Fibroblast of the aortic adventitia (primary cell): ENCODE data around the gene ADD3. TPM values are rescaled to one million over a fixed set of nuclear protein-coding genes. Genes with fewer than 3 reads are reported as not detected.
A peak's percentile ranks its signal among the peaks of the same experiment; 100 is the strongest.

Experiments
- DNase-seq: peaks from one replicate; pipeline ENCODE4 v3.0.0-alpha.2; 2010; ENCODE audit warnings: low read depth
- H3K4me3 ChIP-seq: 2 replicates; pipeline ENCODE4 v1.5.1; 2011; ENCODE audit warnings: low read depth, mild to moderate bottlenecking, control low read depth, low read length, moderate library complexity
- CTCF ChIP-seq: IDR thresholded peaks from 2 replicates; pipeline ENCODE4 v1.5.1; 2011; ENCODE audit warnings: mild to moderate bottlenecking, low read length, control low read depth, inconsistent platforms; ENCODE audit not compliant: insufficient read depth
- total RNA-seq: library from RNA; depleted of rRNA; stranded (reverse); fragments of >200 nt; gene quantifications from 2 replicates; pipeline ENCODE4 v1.2.3, GENCODE V29; 2012; ENCODE audit warnings: low replicate concordance

The ADD3 gene
- total RNA-seq, 1 donor = 524 TPM

- TF ChIP-seq CTCF = no peak
- DNase-seq = peak; percentile 68
Measured at GRCh38 chr10:110017907-110018306, 10.1 kb downstream of the ADD3 start.

GRCh38 chr10:110020265-110020664, 12.5 kb downstream of the ADD3 start:
- no peak for TF ChIP-seq CTCF
- DNase-seq = no peak
- no peak overlapping the region for H3K4me3 ChIP-seq

More at GRCh38 chr10:110017907-110018306, 10.1 kb downstream of the ADD3 start:
- no peak overlapping the region for H3K4me3 ChIP-seq

- no peak for DNase-seq
- no peak overlapping the region for H3K4me3 ChIP-seq
- no peak for TF ChIP-seq CTCF
Measured at GRCh38 chr10:110022716-110023504, 15.1 kb downstream of the ADD3 start.

- no peak overlapping the region for H3K4me3 ChIP-seq
- no peak for DNase-seq
- TF ChIP-seq CTCF = no peak
Measured at GRCh38 chr10:110023785-110024465, 16.1 kb downstream of the ADD3 start.

GRCh38 chr10:110029450-110029849, 21.7 kb downstream of the ADD3 start:
- no peak for TF ChIP-seq CTCF
- peak; percentile 67 for DNase-seq
- H3K4me3 ChIP-seq = no peak overlapping the region

- H3K4me3 ChIP-seq = no peak overlapping the region
- peak; percentile 60 for DNase-seq
- no peak for TF ChIP-seq CTCF
Measured at GRCh38 chr10:110032801-110033700, 25.3 kb downstream of the ADD3 start.
